Endothelial cell of umbilical vein (primary cell): Measurements from ENCODE around the gene NBEAL2.

ENCODE experiments used
- EZH2 ChIP-seq: IDR thresholded peaks from 2 replicates; pipeline ENCODE4 v1.6.1; 2012; ENCODE audit warnings: borderline replicate concordance, low read depth, mild to moderate bottlenecking, moderate library complexity, low read length, inconsistent platforms; ENCODE audit not compliant: severe bottlenecking
- GATA2 ChIP-seq: IDR thresholded peaks from 2 replicates; pipeline ENCODE4 v1.7.0; 2011; ENCODE audit warnings: low read depth, mild to moderate bottlenecking, moderate library complexity, mixed read lengths, low read length; ENCODE audit not compliant: insufficient read length, insufficient read depth
- JUN ChIP-seq: IDR thresholded peaks from 2 replicates; pipeline ENCODE4 v1.6.1; 2011; ENCODE audit warnings: borderline replicate concordance, low read depth; ENCODE audit not compliant: insufficient read length, insufficient read depth
- POLR2A ChIP-seq: IDR thresholded peaks from 2 replicates; pipeline ENCODE4 v1.6.1; 2012; ENCODE audit warnings: low read depth, mild to moderate bottlenecking, control low read depth, low read length
- POLR2AphosphoS5 ChIP-seq: IDR thresholded peaks from 2 replicates; pipeline ENCODE4 v1.6.1; 2012; ENCODE audit warnings: low read depth, mild to moderate bottlenecking, control low read depth, low read length, moderate library complexity; ENCODE audit not compliant: insufficient read depth
- TF ChIP-seq, protein P1 (sequence below), 2 donors: IDR thresholded peaks; 1 replicate in 1 of 2; 2 replicates in 1 of 2; pipeline ENCODE4 v1.5.1; 2011; ENCODE audit warnings: low read length in 2 of 2, mild to moderate bottlenecking in 2 of 2, moderate library complexity in 2 of 2, control low read depth in 1 of 2, inconsistent platforms in 1 of 2, low read depth in 1 of 2; ENCODE audit not compliant: insufficient read depth in 1 of 2; ENCODE audit errors: extremely low read depth in 1 of 2
- TF ChIP-seq, protein P2 (sequence below): IDR thresholded peaks from 2 replicates; pipeline ENCODE4 v1.6.1; 2011; ENCODE audit not compliant: insufficient read depth, insufficient read length

DNA sequence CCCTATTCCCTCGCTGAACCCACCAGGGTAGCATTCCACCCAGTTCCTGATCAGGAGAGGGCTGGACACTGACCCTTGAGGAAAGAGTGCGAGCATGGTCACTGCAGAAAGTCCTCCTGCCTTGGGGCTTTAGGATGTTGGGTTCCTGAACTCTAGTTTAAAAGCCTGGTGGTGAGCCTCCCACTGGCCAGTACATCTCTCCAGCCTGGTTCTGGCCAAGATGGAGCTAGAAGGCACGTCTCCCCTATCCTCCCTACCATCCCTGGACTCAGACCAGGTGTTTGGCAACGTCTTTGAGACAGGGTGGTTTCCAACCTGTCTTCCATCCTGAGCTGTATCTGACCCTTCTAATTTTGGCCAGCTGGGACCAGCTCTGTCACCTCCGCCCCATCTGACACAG lies 31.4 kb downstream of the NBEAL2 start:
- TF ChIP-seq, protein P1, sequence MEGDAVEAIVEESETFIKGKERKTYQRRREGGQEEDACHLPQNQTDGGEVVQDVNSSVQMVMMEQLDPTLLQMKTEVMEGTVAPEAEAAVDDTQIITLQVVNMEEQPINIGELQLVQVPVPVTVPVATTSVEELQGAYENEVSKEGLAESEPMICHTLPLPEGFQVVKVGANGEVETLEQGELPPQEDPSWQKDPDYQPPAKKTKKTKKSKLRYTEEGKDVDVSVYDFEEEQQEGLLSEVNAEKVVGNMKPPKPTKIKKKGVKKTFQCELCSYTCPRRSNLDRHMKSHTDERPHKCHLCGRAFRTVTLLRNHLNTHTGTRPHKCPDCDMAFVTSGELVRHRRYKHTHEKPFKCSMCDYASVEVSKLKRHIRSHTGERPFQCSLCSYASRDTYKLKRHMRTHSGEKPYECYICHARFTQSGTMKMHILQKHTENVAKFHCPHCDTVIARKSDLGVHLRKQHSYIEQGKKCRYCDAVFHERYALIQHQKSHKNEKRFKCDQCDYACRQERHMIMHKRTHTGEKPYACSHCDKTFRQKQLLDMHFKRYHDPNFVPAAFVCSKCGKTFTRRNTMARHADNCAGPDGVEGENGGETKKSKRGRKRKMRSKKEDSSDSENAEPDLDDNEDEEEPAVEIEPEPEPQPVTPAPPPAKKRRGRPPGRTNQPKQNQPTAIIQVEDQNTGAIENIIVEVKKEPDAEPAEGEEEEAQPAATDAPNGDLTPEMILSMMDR (IDR thresholded peaks at IDR 0.05; ENCODE audit: extremely low read depth in 1 of 2, insufficient read depth in 1 of 2, low read depth in 1 of 2, low read length in 2 of 2) = no peak
- no peak for TF ChIP-seq EZH2
- no peak for TF ChIP-seq POLR2A
- TF ChIP-seq POLR2AphosphoS5 = no peak
- no peak for TF ChIP-seq GATA2
- TF ChIP-seq, protein P2, sequence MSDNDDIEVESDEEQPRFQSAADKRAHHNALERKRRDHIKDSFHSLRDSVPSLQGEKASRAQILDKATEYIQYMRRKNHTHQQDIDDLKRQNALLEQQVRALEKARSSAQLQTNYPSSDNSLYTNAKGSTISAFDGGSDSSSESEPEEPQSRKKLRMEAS = no peak
- no peak for TF ChIP-seq JUN
